Esophagus squamous epithelium (tissue), 5 donors: ENCODE results near the gene ADCY5. TPM values are rescaled to one million over a fixed set of nuclear protein-coding genes. Genes with fewer than 3 reads are reported as not detected.

Experiments used
- DNase-seq: peaks from one replicate; lab custom pipeline; 2025; lab: John Stamatoyannopoulos, UW
- H3K27ac ChIP-seq, 4 donors: fragments of 200-600 bp; sonication (generic); one replicate each; pipeline ENCODE4 v1.5.1; 2016 to 2019; ENCODE audit warnings: mild to moderate bottlenecking in 1 of 4
- H3K27me3 ChIP-seq, 4 donors: fragments of 200-600 bp; sonication (generic); 1 replicate in 3 of 4; 2 replicates in 1 of 4; pipeline versions ENCODE4 v1.5.1 to v1.6.0; 2017 to 2021; ENCODE audit warnings: antibody characterized with exemption in 1 of 4
- H3K36me3 ChIP-seq, 3 donors: fragments of 200-600 bp; sonication (generic); one replicate each; pipeline ENCODE4 v1.5.1; 2016 to 2019
- H3K4me1 ChIP-seq, 3 donors: fragments of 200-600 bp; sonication (generic); one replicate each; pipeline ENCODE4 v1.5.1; 2017 to 2019
- H3K4me3 ChIP-seq, 4 donors: fragments of 200-600 bp; sonication (generic); 1 replicate in 3 of 4; 2 replicates in 1 of 4; pipeline ENCODE4 v1.5.1; 2016 to 2019; ENCODE audit warnings: mild to moderate bottlenecking in 2 of 4, moderate library complexity in 1 of 4
- H3K9me3 ChIP-seq, 3 donors: fragments of 200-600 bp; sonication (generic); one replicate each; pipeline ENCODE4 v1.5.1; 2016 to 2019
- CTCF ChIP-seq, 6 experiments: fragments of 450-650 bp in 4 of 6; fragments of 200-600 bp in 2 of 6; sonication (generic) in 2 of 6; IDR thresholded peaks; one replicate each; pipeline ENCODE4 v1.5.1; 2016 to 2019; ENCODE audit warnings: antibody characterized with exemption in 6 of 6, mild to moderate bottlenecking in 4 of 6, moderate library complexity in 4 of 6
- POLR2A ChIP-seq, 4 donors: fragments of 450-650 bp; IDR thresholded peaks; one replicate each; pipeline ENCODE4 v1.6.1; 2017; ENCODE audit warnings: antibody characterized with exemption in 4 of 4, mild to moderate bottlenecking in 4 of 4, moderate library complexity in 3 of 4
- WGBS, 2 donors: methylation state at CpG; one replicate each; pipeline ENCODE4 v1.1.5; 2018; 5-methylcytosine and 5-hydroxymethylcytosine counted together
- intact Hi-C: fragments of 100-400 bp; cut with DNase I; formaldehyde crosslinking; loops from one replicate; pipeline ENCODE4 v1.15.0; 2022
- total RNA-seq, 4 donors: library from RNA; depleted of rRNA; stranded (reverse); fragments of >200 nt; gene quantifications; one replicate each; pipeline ENCODE4 v1.1.0, GENCODE V29; 2016
- donor health status: DM: yes; HTN: yes; CAD: no.

Gene ADCY5
- total RNA-seq, 4 donors from 2014 or later, result 0.72 to 17.4 (median 5.3) TPM

- H3K4me3 ChIP-seq, result no peak overlapping the region
- WGBS, 2 donors, result 93 to 94% methylated on average over 2 to 3 of the region's 3 CpGs
- intact Hi-C loops, result no loop called here
- no peaks in the 10 kb centered on the region for H3K9me3 ChIP-seq
- H3K27me3 ChIP-seq, result no peaks in the 10 kb centered on the region
- H3K36me3 ChIP-seq, result peaks cover 0 to 5% (median 0%) of the 10 kb centered on the region in 3 donors
- TF ChIP-seq CTCF (IDR thresholded peaks at IDR 0.05), result no peak
- no peak for TF ChIP-seq POLR2A (IDR thresholded peaks at IDR 0.05)
- no peak for DNase-seq
- no peaks in the 10 kb centered on the region for H3K4me1 ChIP-seq
- no peak overlapping the region for H3K27ac ChIP-seq
Measured at GRCh38 chr3:123281406-123281805, 167.5 kb downstream of the ADCY5 start.

- 72 to 84% methylated on average over 7 of the region's 7 CpGs for WGBS, 2 donors
- intact Hi-C loops, result no loop called here
- no peaks in the 10 kb centered on the region for H3K36me3 ChIP-seq
Measured at GRCh38 chr3:123279121-123279520, 169.8 kb downstream of the ADCY5 start.

GRCh38 chr3:123278446-123278845 lies 170.4 kb downstream of the ADCY5 start:
- no peaks in the 10 kb centered on the region for H3K9me3 ChIP-seq
- H3K4me3 ChIP-seq, result no peak overlapping the region
- H3K27me3 ChIP-seq, result no peaks in the 10 kb centered on the region
- no peak for DNase-seq
- TF ChIP-seq POLR2A (IDR thresholded peaks at IDR 0.05) (no peak), CTCF (IDR thresholded peaks at IDR 0.05) (no peak)
- H3K4me1 ChIP-seq, result peaks cover 0 to 6% (median 2%) of the 10 kb centered on the region in 3 donors
- intact Hi-C loops, result no loop called here
- 72% methylated on average over 4 of the region's 5 CpGs; no CpG with 5 or more reads in 1 of the 2 donors for WGBS, 2 donors
- H3K27ac ChIP-seq, result no peak overlapping the region
- no peaks in the 10 kb centered on the region for H3K36me3 ChIP-seq

More at GRCh38 chr3:123279121-123279520, 169.8 kb downstream of the ADCY5 start:
- H3K27ac ChIP-seq, result no peak overlapping the region
- H3K27me3 ChIP-seq, result no peaks in the 10 kb centered on the region
- no peaks in the 10 kb centered on the region for H3K9me3 ChIP-seq
- no peaks in the 10 kb centered on the region for H3K4me1 ChIP-seq
- TF ChIP-seq POLR2A (IDR thresholded peaks at IDR 0.05), result no peak
- TF ChIP-seq CTCF (IDR thresholded peaks at IDR 0.05), result no peak
- H3K4me3 ChIP-seq, result no peak overlapping the region
- DNase-seq, result no peak

- 80 to 82% methylated on average over 3 to 6 of the region's 6 CpGs for WGBS, 2 donors
- intact Hi-C loops, result no loop called here
- no peak overlapping the region for H3K4me3 ChIP-seq
- no peaks in the 10 kb centered on the region for H3K9me3 ChIP-seq
- no peaks in the 10 kb centered on the region for H3K27me3 ChIP-seq
- DNase-seq, result no peak
- TF ChIP-seq CTCF (IDR thresholded peaks at IDR 0.05), result no peak
- TF ChIP-seq POLR2A (IDR thresholded peaks at IDR 0.05), result no peak
- no peak overlapping the region for H3K27ac ChIP-seq
- peaks cover 0 to 17% (median 4%) of the 10 kb centered on the region in 3 donors for H3K4me1 ChIP-seq
- no peaks in the 10 kb centered on the region for H3K36me3 ChIP-seq
Measured at GRCh38 chr3:123277106-123277505, 171.8 kb downstream of the ADCY5 start.

GRCh38 chr3:123276346-123277006 lies 172.4 kb downstream of the ADCY5 start:
- H3K9me3 ChIP-seq, result no peaks in the 10 kb centered on the region
- no peak overlapping the region for H3K27ac ChIP-seq
- H3K36me3 ChIP-seq, result peaks cover 0 to 6% (median 0%) of the 10 kb centered on the region in 3 donors
- intact Hi-C loops, result no loop called here
- WGBS, 2 donors, result 79 to 83% methylated on average over 10 of the region's 10 CpGs
- no peak for DNase-seq
- no peak overlapping the region for H3K4me3 ChIP-seq
- peaks cover 0 to 19% (median 4%) of the 10 kb centered on the region in 3 donors for H3K4me1 ChIP-seq
- TF ChIP-seq POLR2A (IDR thresholded peaks at IDR 0.05) (no peak), CTCF (IDR thresholded peaks at IDR 0.05) (no peak)
- no peaks in the 10 kb centered on the region for H3K27me3 ChIP-seq
